GM18907 (cell line): Measurements from ENCODE around the gene VWC2.

Experiments
- ATAC-seq: cut with Tn5 transposase; IDR thresholded peaks from one replicate; pipeline ENCODE4 v1.9.1; 2021; ENCODE audit warnings: mild to moderate bottlenecking, moderate library complexity; ENCODE audit not compliant: unreplicated experiment

VWC2 gene

DNA sequence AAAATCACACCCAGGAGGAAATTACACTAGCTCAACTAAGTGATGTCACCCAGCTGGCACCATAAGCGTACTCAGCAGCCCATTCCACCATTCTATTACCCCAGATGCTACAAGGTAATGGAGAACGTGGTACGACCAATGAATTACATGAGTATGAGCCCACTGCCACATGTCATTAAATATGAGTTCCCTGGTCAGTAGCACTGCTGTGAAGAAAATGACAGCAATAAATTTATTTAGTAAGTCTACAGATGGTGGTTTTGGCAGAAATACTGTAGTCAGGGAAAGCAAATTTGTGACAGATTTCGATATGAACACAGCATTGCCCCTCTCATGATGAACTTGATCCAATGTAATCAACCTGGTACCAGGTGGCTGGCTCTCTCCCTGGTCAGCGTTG is 154.2 kb downstream of the VWC2 start:
- no peak for ATAC-seq

DNA sequence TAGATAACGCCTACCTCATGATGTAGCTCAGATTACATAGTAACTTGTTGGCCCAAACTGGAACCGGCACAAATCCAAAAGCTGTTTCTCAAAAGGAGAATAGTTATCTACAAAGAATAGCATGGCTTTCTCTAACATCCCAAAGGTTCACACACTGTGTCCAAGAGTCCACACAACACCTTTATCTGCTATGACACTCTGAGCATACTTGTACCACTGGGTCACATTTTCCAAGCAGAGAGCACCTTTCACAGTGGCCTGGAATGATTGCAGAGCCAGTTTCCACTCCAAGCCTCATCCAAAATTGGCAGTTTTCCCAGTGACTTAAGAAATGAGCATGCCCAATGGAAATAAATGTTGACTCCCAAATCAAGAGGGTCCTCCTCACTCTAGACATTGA is 155.3 kb downstream of the VWC2 start:
- ATAC-seq, result no peak

DNA sequence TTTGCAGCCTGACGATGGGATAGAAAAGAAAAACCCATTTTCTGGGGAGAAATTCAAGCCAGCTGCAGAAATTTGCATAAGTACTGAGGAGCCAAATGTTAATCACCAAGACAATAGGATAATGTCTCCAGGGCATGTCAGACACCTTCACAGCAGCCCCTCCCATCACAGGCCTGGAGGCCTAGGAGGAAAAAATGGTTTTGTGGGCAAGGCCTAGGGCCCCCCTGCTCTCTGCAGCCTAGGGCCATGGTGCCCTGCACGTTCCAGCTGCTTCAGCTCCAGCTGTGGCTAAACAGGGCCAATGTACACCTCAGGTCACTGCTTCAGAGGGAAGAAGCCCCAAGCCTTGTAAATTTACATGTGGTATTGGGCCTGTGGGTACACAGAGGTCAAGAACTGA is 158.2 kb downstream of the VWC2 start:
- no peak for ATAC-seq

DNA sequence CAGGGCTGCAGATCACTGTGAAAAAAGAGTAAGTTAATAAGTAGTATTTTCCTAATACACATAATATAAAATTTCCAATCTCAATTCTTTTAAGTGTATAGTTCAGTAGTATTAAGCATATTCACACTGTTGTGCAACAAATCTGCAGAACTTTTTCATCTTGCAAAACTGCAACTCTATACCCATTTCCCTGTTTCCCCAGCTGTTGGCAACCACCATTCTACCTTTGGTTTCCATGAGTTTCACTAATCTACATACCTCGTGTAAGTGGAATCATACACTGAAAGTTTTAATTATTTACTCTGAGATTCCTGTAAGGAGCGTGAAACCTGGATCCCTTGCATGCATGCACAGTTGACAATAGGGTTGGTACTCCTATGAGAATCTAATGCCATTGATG is 164.2 kb downstream of the VWC2 start:
- ATAC-seq, result no peak
